Umbilical cord (tissue), 2 donors: Measurements from ENCODE around the gene CAPZA1. TPM values are rescaled to one million over a fixed set of nuclear protein-coding genes. Genes with fewer than 3 reads are reported as not detected.
"Not testable (repeated sequence)": the region's sequence is repeated elsewhere in the genome, so short reads cannot be mapped to it uniquely, and the experiment has no call there.

Experiments
- DNase-seq: peaks from one replicate; pipeline ENCODE4 v3.0.0-alpha.2; 2015; ENCODE audit warnings: low spot score
- total RNA-seq: library from RNA; depleted of rRNA; stranded (reverse); fragments of >200 nt; gene quantifications from one replicate; pipeline ENCODE4 v1.2.3, GENCODE V29; 2014; ENCODE audit warnings: low replicate concordance; ENCODE audit not compliant: insufficient read depth

The CAPZA1 gene
- 156 TPM for total RNA-seq

DNA sequence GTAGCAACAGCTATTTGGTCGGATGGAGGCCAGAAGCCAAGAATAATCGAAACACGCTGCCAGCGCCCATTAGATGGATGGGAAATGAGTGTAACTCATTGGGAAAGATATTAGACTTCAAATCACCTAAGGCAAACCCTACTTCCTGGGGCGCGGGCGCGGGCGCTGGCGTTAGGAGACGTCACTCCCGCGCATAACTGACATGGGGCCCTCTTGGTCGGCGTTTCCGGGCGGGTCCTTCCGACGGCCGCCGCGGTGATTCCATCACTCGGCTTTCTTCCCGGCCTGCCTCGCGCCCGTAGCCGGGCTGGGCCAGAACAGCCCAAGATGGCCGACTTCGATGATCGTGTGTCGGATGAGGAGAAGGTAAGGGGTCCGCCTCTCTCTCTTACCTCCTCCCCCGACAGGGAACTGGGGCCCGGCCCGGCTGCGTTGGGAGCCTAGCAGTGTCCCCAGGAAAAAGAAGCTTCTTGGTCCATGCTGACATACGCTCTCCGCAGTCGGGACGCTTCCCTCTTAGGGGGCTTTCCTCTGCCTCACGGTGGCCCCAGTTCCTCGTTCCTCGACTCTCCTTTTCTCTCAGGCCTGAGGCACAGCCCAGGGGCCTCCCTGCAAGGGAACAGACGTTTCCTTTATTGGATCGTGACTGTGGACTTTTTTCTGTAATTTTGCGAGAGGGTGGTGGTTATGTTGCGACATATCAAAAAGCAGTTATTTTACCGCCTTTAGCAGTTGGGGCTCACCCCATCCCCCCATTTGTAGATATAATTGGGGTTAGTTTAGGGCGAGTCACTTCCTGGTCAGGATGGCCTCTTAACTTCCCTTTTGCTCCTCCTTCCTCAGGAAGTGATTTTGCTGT lies at the start of gene CAPZA1:
Gene CAPZA1, plus strand, starts transcription at position 315 of the 859 bp plus-strand sequence. Its CDS starts 13 bp downstream, at position 328.
- DNase-seq = peak; percentile 96

DNA sequence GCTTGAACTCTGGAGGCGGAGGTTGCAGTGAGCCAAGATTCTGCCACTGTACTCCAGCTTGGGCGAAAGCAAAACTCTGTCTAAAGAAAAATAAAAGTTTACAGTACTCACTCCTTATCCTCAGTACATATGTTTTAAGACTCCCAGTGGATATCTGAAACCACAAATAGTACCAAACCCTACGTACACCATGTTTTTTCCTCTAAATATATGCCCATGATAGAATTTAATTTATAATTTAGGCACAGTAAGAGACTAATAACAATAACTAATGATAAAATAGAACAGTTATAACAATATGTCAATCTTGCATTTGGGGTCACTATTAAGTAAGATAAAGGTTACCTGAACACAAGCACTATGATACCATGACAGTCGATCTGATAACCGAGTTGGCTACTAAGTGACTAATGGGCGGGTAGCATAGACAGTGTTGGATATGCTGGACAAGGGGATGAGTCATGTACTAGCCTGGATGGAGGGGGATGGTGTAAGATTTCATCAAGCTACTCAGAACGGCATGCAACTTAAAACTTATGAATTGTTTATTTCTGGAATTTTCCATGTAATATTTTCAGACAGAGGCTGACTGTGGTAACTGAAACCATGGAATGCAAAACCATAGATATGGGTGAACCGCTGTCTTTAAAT lies 44.4 kb upstream of the CAPZA1 start:
- DNase-seq = no peak

DNA sequence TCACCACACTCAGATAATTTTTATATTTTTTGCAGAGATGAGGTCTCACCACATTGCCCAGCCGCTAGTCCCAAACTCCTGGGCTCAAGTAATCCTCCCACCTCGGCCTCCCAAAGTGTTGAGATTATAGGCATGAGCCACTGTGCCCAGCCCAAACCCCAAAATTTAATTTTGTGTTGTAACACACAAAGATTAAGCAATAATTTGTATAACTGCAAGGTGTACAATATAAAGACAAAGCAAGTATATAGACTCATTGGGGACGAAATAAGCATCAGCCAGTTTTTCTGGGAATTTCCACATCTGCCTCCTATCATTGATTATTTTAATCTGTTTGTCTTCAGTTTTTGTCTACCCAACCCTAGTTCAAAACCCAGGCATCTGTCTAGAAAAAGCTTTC lies 43.4 kb upstream of the CAPZA1 start:
- DNase-seq = no peak

DNA sequence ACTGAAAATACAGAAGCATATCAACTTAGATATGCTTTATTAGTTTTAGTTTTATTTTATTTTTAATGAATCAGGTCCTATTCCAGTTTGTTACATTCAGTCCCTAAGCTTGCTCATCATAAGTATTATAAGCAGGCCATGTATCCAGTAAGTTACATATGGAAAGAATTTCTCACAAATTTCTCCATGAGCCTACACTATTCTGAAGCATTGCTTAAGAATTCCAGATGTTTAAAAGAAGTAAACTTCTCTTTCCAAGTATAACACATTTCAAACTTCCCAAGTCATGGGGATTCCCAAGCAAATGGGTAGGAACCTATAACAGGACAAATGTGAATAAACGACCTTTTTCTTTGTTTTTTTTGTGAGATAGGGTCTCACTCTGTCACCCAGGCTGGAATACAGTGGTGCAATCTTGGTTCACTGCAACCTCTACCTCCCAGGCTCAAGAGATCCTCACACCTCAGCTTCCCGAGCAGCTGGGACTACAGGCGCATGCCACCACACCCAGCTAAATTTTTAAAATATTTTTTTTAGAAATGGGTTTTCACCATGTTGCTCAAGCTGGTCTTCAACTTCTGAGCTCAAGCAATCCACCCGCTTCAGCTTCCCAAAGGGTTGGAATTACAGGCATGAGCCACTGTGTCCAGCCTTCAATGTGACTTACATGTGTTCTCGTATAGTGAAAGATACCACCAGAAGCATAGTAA lies 39.7 kb upstream of the CAPZA1 start:
- DNase-seq = peak; percentile 16

DNA sequence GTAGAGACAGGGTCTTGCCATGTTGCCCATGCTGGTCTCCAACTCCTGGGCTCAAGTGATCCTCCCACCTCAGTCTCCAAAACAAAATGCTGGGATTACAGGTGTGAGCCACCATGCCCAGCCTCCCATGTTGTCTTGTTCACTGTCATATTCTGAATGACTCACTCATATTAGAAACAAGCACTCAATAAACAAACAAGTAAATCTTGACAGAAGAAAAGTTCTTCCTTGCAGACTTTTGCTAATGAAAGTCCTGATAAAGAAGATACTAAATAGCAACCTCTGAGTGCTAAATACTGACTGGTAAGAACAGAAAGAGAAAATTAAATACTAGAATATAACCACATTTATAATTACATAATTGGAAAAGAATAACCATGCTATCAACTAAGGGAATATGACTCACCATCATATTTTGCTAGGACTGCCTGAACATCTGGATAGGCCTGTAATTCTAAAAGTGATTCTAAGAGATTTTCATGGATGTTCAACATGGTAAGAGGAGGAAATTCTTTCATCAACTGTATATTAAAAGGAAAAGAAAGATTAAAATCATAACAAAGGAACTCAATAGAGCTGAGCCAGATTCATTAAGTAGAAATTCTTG lies 37.9 kb upstream of the CAPZA1 start:
- DNase-seq = no peak

DNA sequence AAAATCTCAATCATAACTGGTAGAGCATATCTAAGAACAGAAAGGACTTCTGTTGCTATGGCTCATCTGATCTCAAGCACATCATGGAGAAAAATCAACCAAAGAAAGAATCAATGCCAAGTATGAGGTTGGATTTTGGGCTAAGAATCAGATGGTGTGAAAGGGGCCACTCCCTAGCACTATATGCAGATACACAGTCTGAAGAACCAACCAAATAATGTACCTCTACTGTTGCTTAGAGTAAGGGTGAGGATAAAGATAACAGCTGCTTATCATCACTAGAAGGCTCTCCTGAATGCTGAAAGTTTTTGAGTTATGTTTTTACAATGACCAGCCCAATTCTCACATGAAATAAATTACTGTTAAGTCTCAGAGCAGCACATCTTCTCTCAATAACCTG lies 36.3 kb upstream of the CAPZA1 start:
- no peak for DNase-seq

DNA sequence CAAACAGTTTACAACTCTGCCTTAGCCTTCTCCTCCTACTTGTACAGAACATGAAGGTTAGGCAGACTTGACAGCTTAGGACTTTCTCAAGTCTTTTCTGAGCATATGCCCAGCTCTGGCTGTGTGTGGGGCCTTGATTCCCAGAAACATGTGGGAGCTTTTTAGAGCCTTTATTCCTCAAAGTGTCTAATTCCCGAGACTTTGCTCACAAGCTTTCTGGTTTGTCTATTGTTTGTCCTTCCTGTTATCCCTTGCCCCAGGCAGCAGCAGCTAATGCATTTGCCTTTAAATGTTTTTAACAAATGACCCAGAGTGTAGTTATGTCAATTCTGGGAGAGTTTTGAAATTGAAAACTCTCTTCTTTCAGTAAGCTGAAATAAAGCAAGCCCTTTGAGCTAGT lies 29.9 kb upstream of the CAPZA1 start:
- DNase-seq = no peak

DNA sequence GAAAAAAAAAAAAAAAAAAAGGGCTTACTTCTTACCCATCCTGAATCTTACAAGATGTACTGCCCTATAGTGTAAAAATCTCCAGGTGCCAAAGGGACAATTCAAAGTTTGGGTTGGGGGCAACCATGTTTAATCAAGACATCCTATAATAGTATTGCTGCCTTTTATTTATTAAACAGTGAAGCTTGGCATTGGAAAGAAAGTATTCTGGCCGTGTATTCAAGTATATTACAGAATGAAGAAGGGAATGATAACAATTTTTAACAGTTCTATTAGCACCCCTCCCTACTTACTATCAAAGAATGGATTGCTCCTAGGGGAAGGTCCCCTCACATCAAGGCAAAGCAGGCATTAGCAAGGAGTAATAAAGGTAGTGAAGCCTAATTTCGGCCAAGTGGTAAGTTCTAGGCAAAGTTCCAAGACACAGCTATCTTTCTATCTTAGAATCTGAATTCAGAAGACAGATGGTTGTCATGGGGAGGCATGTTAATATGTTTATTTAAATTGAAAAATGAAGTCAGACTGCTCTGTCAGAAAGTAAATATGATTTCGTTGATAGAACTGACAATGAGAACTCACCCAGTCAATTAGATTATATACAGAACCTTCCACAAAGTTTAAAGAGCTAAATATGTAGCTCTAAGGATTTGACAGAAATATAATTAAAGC lies 25.3 kb upstream of the CAPZA1 start:
- no peak for DNase-seq

DNA sequence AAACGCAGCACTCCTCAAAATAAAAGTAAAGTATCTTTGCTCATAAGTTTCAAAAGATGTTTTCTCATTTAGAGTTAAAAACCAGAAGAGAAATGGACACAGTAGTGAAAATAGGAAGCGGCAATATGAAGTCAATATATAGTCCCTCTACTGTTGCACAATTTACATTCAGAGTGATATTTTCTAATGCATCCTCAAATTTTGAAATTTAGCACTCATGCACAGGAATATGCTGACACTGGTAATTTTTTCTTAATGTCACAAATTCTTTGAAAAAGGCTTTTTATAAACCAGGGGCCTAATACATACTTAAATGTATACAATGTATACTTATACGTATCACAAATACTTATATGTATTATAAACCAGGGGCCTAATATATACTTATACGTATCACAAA lies 20.2 kb upstream of the CAPZA1 start:
- DNase-seq = no peak

DNA sequence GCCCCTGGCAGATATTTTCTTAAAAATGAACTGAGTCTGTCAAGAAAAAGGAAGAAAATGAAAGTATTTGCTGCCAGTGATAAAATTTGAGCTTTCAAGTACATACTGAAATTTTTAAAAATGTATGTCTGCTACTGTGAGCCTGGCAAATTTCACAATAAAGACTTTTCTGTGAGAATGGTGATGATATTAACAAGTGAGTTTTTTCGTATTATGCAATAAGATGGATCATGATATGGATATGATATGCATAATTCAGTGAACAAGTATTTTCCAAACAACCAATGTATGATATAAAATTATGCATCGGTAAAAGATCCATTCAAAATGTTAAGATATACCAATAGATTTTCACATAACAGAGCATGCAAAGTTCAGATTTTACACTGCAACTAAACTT lies 16.6 kb upstream of the CAPZA1 start:
- DNase-seq = no peak

DNA sequence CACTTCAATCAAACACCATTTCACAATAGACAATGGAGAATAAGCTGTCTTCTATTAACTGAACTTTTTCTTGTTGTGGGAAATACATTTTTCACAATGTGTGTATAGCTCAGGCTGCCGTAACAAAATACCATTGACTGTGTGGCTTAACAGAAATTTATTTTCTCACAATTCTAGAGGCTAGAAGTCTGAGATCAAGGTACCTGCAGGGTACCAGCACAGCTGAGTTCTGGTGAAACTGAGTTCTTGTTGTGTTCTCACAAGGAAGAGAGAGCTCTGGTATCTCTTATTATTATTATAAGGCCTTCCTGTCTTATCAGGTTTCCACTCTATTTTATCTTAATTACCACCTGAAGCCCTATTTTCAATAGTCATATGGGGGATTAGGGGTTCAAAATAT lies 16.1 kb upstream of the CAPZA1 start:
- DNase-seq = no peak

DNA sequence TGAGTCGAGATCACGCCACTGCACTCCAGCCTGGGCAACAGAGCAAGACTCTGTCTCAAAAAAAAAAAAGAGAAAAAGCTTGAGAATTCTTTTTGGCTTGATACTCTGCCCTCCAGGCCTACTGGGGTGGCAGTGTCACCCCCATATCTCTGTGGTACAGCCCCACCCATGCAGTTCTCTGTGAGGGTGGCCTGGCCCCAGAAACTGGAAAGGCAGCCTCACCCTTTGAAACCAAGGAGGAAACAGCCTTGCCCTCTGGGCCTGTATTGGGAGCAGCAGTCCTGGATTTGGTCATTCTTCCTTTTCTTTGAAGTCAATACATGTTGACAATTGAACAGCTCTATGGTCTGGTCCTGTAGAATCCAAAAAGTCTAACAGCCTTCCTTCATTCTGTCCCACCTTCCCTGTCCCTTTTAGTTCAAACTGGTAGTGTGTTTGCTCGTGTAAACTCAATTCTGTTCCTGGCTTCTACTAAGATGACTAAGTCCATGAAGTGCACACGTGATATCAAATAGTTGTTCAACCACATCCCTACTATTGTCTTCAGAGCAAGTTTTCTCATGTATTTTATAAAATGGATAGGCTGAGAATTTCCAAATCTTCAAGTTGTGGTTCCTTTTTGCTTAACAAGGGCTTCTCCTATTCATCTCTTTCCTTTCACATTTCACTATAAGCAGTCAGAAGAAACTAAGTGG lies 13.9 kb upstream of the CAPZA1 start:
- DNase-seq = no peak

DNA sequence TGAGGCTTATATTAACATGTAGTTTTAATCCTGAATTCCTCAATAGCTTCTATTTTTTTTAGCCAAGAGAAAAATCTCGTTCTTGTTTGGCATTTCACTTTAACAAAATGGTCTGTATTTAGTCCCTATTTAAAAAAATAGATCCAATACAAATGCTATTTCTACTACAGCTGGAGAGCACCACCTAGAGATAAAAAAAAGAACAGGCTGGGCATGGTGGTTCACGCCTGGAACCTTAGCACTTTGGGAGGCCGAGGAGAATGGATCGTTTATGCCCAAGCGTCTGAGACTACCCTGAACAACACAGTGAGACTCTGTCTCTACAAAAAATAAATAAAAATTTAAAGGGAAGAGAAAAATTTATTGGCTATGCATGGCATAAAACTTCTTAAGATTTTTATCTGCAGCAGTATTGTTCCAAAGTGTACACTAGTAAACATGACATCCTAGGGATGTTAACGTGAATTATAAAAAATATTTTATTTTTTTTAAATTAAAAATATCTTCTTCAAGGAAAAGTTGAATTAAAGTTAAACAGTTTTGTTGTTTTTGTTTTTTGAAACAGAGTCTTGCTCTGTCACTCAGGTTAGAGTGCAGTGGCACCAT lies 5.1 kb upstream of the CAPZA1 start:
- peak; percentile 32 for DNase-seq

DNA sequence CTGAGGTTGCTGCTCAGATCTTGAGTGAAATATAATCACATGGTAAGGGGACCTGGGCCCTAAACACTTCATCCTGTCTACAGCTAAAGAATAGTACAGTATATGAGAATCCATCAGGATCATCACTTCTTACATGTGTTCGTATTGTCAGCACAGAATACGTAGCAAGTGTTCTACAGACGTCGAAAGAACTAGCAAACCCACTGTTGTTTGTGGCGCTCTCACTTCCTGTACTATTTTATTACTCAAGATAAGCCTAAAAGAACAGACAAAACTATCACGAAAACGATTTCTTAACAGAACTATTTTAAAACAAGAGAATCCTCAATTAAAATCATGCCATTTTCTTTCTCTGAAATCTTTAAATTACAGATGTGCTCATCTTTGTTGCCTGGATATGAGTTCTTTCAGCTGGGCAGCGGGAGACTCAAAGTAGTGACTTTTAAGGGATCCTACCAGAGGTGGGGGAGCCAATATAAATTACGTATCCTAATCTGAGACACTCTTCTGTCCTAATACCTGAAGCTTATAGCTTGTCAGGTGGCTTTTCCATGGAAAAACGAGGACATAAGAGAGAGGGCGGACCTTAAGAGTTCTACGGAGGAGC lies 1.4 kb upstream of the CAPZA1 start:
- DNase-seq = no peak

DNA sequence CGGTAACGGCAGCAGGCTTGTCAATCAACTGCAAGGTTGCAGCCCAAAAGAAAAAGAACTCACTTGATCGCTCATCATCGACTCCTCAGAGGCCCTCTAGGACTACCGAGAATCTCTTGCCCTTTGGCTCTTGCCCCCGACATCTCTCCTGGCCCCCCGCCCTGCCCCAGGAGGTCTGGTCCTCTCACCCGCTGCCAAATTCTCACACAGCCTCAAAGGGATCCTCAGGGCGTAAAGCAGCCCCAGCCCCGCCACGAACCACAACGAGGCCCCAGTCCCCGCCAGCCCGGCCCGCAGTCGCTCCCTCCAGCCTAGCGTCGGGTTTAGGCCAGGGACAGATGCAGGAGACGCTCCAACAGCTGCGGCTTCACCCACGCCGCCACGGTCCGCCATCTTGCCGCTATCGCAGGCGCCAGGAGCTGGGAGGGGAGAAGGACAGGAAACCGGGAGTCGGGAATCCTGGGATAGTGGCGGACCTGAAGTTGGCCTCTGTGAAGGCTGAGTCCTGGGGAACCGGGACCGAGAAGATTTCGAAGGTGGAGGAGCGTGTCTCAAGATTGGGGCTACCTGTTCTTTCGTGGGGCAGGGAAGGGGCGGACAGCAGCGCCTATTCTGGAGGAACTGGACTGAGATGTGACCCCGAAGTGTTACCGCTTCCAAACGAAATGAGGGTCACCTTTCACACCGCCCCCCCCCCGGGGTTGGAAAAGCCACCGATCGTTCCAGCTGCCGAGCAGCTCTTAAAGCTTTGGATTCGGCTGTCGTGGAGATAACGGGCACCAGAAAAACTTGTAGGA lies 713 bp upstream of the CAPZA1 start, which contains the start of gene ST7L:
Gene ST7L, minus strand, starts transcription at position 421 of the 797 bp plus-strand sequence. Its CDS starts 28 bp downstream, at position 393.
- DNase-seq = peak; percentile 90

DNA sequence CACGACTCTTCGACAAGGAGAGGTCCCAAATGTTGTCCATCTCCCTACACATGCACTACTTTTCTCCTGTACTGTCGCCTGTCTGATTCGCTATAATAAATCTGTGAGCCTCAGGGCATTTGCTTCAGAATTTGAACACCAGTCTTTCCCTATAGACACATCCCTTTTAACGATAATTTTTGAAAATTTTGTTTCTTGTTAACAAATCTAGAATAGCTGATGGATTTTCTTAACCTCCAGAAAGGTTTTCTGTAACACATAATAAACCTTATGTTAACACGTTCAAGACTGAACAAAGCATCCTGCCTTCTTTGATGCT lies 704 bp downstream of the CAPZA1 start:
- no peak for DNase-seq

DNA sequence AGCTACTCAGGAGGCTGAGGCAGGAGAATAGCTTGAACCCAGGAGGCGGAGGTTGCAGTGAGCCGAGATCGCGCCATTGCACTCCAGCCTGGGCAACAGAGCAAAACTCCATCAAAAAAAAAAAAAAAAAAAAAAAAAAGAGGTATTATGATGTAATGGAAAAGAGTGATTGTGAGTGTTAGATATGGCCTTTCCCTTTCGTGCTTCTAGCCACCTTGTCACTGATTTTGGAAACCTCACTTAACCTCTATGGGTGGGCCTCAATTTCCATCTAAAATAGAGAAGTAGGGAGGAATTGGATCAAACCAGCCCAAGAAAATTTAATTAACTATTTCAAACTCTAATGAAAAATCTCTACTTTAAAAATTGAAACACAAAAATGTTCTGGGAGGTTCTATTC lies 4.9 kb downstream of the CAPZA1 start:
- not testable (repeated sequence) for DNase-seq

DNA sequence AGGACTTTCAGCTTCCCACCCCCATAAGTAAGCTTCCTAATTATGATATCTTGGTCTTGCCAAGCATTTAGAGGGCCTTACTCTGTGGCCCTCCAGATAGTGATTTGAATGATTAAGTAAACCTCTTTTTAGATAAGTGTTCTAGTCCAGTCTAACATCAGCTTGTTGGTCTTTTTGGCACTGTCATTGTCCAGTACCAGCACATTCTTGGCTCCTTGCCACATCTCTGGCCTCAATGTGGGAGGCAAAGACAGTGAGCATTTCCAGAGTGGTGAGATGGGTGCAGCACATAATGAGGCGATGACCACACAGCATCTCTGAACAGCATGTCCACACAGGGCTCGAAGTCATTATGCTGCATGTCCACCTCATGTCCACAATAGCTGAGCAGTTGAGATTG lies 6.1 kb downstream of the CAPZA1 start:
- DNase-seq = peak; percentile 5

DNA sequence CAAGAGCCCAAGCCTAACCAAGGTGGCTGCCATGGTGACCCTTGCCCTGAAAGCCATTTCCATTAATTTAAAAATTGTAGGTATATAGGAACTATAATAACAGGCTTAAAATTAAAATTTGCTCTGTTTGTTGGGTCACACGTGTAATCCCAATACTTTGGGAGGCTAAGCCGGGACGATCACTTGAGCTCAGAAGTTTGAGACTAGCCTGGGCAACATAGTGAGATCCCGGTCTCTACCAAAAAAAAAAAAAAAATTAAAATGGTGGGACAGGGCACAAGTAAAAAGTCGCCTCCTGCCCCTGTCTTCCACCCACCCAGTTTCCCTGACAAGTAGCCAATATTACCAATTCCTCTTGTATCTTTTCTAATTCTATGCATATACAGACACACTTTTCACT lies 6.6 kb downstream of the CAPZA1 start:
- DNase-seq = no peak
